Fibroblast of lung (primary cell): ENCODE results near the gene GNAI1.

ENCODE experiments used
- EZH2 ChIP-seq: IDR thresholded peaks from 2 replicates; pipeline ENCODE4 v1.5.1; 2012; ENCODE audit warnings: low read length, control low read depth, mild to moderate bottlenecking; ENCODE audit errors: missing control alignments
- TF ChIP-seq, protein P1 (sequence below), 2 donors: IDR thresholded peaks in 1 of 2; conservative IDR thresholded peaks in 1 of 2; 1 replicate in 1 of 2; 2 replicates in 1 of 2; pipeline ENCODE4 v1.5.1; 2011 to 2012; ENCODE audit warnings: low read length in 2 of 2, control low read depth in 1 of 2, inconsistent platforms in 1 of 2, low read depth in 1 of 2, mild to moderate bottlenecking in 1 of 2

GRCh38 chr7:80235334-80235733, 100.7 kb downstream of the GNAI1 start:
- TF ChIP-seq EZH2, result no peak
- TF ChIP-seq, protein P1, sequence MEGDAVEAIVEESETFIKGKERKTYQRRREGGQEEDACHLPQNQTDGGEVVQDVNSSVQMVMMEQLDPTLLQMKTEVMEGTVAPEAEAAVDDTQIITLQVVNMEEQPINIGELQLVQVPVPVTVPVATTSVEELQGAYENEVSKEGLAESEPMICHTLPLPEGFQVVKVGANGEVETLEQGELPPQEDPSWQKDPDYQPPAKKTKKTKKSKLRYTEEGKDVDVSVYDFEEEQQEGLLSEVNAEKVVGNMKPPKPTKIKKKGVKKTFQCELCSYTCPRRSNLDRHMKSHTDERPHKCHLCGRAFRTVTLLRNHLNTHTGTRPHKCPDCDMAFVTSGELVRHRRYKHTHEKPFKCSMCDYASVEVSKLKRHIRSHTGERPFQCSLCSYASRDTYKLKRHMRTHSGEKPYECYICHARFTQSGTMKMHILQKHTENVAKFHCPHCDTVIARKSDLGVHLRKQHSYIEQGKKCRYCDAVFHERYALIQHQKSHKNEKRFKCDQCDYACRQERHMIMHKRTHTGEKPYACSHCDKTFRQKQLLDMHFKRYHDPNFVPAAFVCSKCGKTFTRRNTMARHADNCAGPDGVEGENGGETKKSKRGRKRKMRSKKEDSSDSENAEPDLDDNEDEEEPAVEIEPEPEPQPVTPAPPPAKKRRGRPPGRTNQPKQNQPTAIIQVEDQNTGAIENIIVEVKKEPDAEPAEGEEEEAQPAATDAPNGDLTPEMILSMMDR (conservative IDR thresholded peaks at IDR 0.05 in 1 of 2, IDR thresholded peaks at IDR 0.05 in 1 of 2; ENCODE audit: low read depth in 1 of 2, low read length in 2 of 2), result no peak
